HepG2 (cell line): Measurements from ENCODE around the gene MIGA2. TPM values are rescaled to one million over a fixed set of nuclear protein-coding genes. Genes with fewer than 3 reads are reported as not detected.

Source experiments
- ATAC-seq: fragments of 200-7000 bp; cut with Tn5 transposase; 3 replicates; pipeline ENCODE4 v1.9.1; 2020; ENCODE audit warnings: mild to moderate bottlenecking, moderate library complexity
- BruUV-seq: library from RNA; stranded (reverse); fragments of 400-500 nt; replicated peaks from 2 replicates; lab custom pipeline; 2021; lab: Mats Ljungman, UMichigan
- CTCF ChIA-PET: fragments of 300-600 bp; formaldehyde crosslinking; extraction: SDS; loops from one replicate; lab custom pipeline; 2021; ENCODE audit warnings: low total read pairs, inconsistent platforms, low intra/inter-chr PET ratio; lab: Yijun Ruan, JAX
- POLR2A ChIA-PET: fragments of 350-600 bp; sonication (Branson Sonifier 250); formaldehyde crosslinking; loops from one replicate; lab custom pipeline; 2020; ENCODE audit warnings: antibody characterized with exemption, inconsistent platforms; lab: Yijun Ruan, JAX
- DNase-seq: peaks from one replicate; pipeline ENCODE4 v3.0.0-alpha.2; 2015; ENCODE audit warnings: low spot score
- FAIRE-seq: peaks from 3 replicates; lab custom pipeline; 2011; peaks lifted over from hg19 to GRCh38; lab: Jason Lieb, UNC
- H2AFZ ChIP-seq: one replicate; pipeline ENCODE4 v1.6.1; 2011; ENCODE audit warnings: low read length, inconsistent platforms
- H3K27ac ChIP-seq: fragments of 300-600 bp; 3 replicates; pipeline ENCODE4 v1.8.0; 2011; ENCODE audit warnings: mixed run types, mild to moderate bottlenecking, mixed read lengths, low read length, inconsistent platforms; ENCODE audit not compliant: insufficient read depth; ENCODE audit errors: extremely low read length
- H3K27me3 ChIP-seq, 2 experiments: fragments of 200-600 bp in 1 of 2; 2 replicates in 1 of 2; 3 replicates in 1 of 2; pipeline versions ENCODE4 v1.6.0 to v1.8.0; 2011; ENCODE audit warnings: low read length in 2 of 2, mild to moderate bottlenecking in 2 of 2, moderate library complexity in 2 of 2, inconsistent platforms in 1 of 2; ENCODE audit not compliant: insufficient read depth in 2 of 2, control insufficient read depth in 1 of 2
- H3K36me3 ChIP-seq, 2 experiments: fragments of 200-600 bp in 1 of 2; replicated peaks in 1 of 2; 2 replicates in 1 of 2; 3 replicates in 1 of 2; pipeline versions ENCODE4 v1.5.1 to v1.8.0; 2011; ENCODE audit warnings: low read length in 2 of 2, inconsistent platforms in 1 of 2; ENCODE audit not compliant: insufficient read depth in 2 of 2, control insufficient read depth in 1 of 2
- H3K4me1 ChIP-seq: 2 replicates; pipeline ENCODE4 v1.5.1; 2012; ENCODE audit warnings: low read length, inconsistent platforms; ENCODE audit not compliant: insufficient read depth
- H3K4me2 ChIP-seq: 2 replicates; pipeline ENCODE4 v1.6.0; 2011; ENCODE audit warnings: low read depth, low read length, inconsistent platforms
- H3K4me3 ChIP-seq, 3 experiments: fragments of 200-600 bp in 1 of 3; sonication (generic), shearing (Covaris generic) in 1 of 3; replicated peaks in 1 of 3; 2 replicates each; pipeline ENCODE4 v1.5.1; 2011 to 2016; ENCODE audit warnings: low read length in 3 of 3, inconsistent platforms in 2 of 3, low read depth in 2 of 3, mild to moderate bottlenecking in 2 of 3, control low read depth in 1 of 3, mixed read lengths in 1 of 3; ENCODE audit not compliant: insufficient read depth in 1 of 3
- H3K79me2 ChIP-seq: one replicate; pipeline ENCODE4 v1.6.1; 2011; ENCODE audit warnings: low read length, inconsistent platforms; ENCODE audit not compliant: insufficient read depth
- H3K9ac ChIP-seq: 2 replicates; pipeline ENCODE4 v1.6.0; 2011; ENCODE audit warnings: mild to moderate bottlenecking, low read depth, low read length, inconsistent platforms; ENCODE audit not compliant: insufficient read depth
- H3K9me3 ChIP-seq: 2 replicates; pipeline ENCODE4 v1.5.1; 2012; ENCODE audit warnings: mild to moderate bottlenecking, low read length
- H4K20me1 ChIP-seq: 2 replicates; pipeline ENCODE4 v1.6.0; 2011; ENCODE audit warnings: inconsistent platforms, mild to moderate bottlenecking, low read length, moderate library complexity; ENCODE audit not compliant: insufficient read depth
- GRHL1 ChIP-seq: sonication (generic); formaldehyde crosslinking; conservative IDR thresholded peaks from 2 replicates; pipeline ENCODE4 v1.8.0; 2022; ENCODE audit warnings: missing genetic modification reagents
- NBN ChIP-seq: fragments of 450-650 bp; conservative IDR thresholded peaks from 2 replicates; pipeline ENCODE4 v1.6.1; 2017
- PCBP1 ChIP-seq: fragments of 200-400 bp; formaldehyde crosslinking; IDR thresholded peaks from 2 replicates; pipeline ENCODE4 v1.6.1; 2017; ENCODE audit warnings: mild to moderate bottlenecking, low read depth, low read length, borderline replicate concordance
- RARA ChIP-seq: IDR thresholded peaks from 2 replicates; pipeline ENCODE4 v1.6.1; 2016; ENCODE audit warnings: missing genetic modification reagents, missing compliant biosample characterization
- RBM22 ChIP-seq: fragments of 200-400 bp; formaldehyde crosslinking; optimal IDR thresholded peaks from 2 replicates; pipeline ENCODE3; 2017; ENCODE audit warnings: mild to moderate bottlenecking, low read length, moderate library complexity
- ZKSCAN1 ChIP-seq: fragments of 150-350 bp; IDR thresholded peaks from 2 replicates; pipeline ENCODE4 v1.6.1; 2014; ENCODE audit warnings: low read length
- WGBS: methylation state at CpG from one replicate; pipeline ENCODE4 v1.1.6; 2017; ENCODE audit warnings: low lambda C conversion rate; 5-methylcytosine and 5-hydroxymethylcytosine counted together
- in situ Hi-C: cut with HindIII; loops from 2 replicates; pipeline ENCODE4 v1.10.0; 2017; ENCODE audit warnings: low pct_unique_long_range_greater_than_20kb; ENCODE audit not compliant: extremely low pct_ligation_motif_present
- intact Hi-C: fragments of 100-400 bp; cut with micrococcal nuclease; formaldehyde crosslinking; loops from one replicate; pipeline ENCODE4 v1.10.0; 2022; ENCODE audit not compliant: unreplicated experiment
- polyA plus RNA-seq, 8 experiments: library from polyadenylated mRNA; depleted of rRNA in 3 of 8; stranded (reverse) in 7 of 8; unstranded in 1 of 8; fragments of >200 nt; fragmentation: Illumina TruSeq in 4 of 8; extraction: Trizol in 4 of 8; gene quantifications; 2 replicates each; pipeline versions ENCODE4 v1.2.1 to v1.2.3, GENCODE V29; 2011 to 2016; ENCODE audit warnings: low read depth in 4 of 8, missing spikeins in 1 of 8, mixed read lengths in 1 of 8; ENCODE audit not compliant: insufficient read depth in 1 of 8
- total RNA-seq, 5 experiments: library from RNA; depleted of rRNA; stranded (reverse); fragments of >200 nt; fragmentation: Illumina TruSeq; extraction: Trizol; gene quantifications; 2 replicates each; pipeline ENCODE4 v1.2.3, GENCODE V29; 2016; ENCODE audit warnings: low read depth in 1 of 5

Gene MIGA2
- total and polyA plus RNA-seq, 2 of the 13 experiments (the other 11 are each of a cell fraction or from before 2014, with no cell fraction given) = 10.8 to 17.1 TPM

DNA sequence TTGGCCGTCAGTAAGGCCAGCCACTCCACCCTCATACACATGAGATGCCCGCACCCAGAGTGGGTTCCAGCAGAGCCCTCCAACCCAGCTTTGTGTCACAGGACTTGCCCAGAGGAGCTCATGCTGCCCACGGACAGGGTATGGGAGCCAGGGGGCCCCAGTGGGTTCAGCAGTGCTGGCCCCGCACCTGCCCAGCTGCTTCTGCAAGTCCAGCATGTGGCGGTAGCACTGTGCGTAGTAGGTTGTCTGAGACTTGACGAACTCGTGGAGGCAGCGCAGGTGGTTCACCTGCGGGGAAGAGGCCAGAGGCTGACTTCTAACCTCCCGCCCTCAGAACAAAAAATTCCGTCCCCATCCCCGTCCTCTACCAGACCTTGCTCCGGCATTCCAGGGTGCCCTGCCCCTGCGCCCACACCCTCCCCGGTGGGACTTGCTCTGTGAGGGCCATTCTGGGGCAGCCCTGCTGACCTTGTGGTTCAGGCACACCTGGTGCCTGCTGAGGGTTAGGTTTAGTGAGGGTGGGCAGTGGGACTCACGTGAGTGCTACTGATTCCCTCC, 26.8 kb upstream of the MIGA2 start:
- 98% methylated on average over 9 of the region's 17 CpGs for WGBS
- ATAC-seq = no peak
- Histone ChIP-seq H4K20me1 (no peaks in the 10 kb centered on the region), H3K4me1 (no peaks in the 10 kb centered on the region)
- no peak for DNase-seq
- in situ Hi-C loops = no loop called here
- BruUV-seq = no TSS peak
- TF ChIP-seq RBM22 (peak; percentile 70), PCBP1 (no peak)
- TF ChIP-seq, all 625 proteins: peak for 1
- Histone ChIP-seq H3K27me3 (no peaks in the 10 kb centered on the region), H3K36me3 (peaks cover 26 to 52% of the 10 kb centered on the region in 2 experiments), H3K79me2 (no peaks in the 10 kb centered on the region), H2AFZ (no peak overlapping the region), H3K4me3 (no peak overlapping the region), H3K27ac (no peak overlapping the region), H3K9ac (no peak overlapping the region), H3K4me2 (no peak overlapping the region), H3K9me3 (no peaks in the 10 kb centered on the region)
- POLR2A ChIA-PET = no interaction called here
- no peak for FAIRE-seq
- CTCF ChIA-PET = no interaction called here
- intact Hi-C loops = loop anchor here (10.0 kb wide), 1 partner anchor 155 kb away; no protein-coding TSS in a partner anchor

- FAIRE-seq = no peak
- no peak for ATAC-seq
- Histone ChIP-seq H3K9me3 (no peaks in the 10 kb centered on the region), H3K79me2 (no peaks in the 10 kb centered on the region), H3K27ac (no peak overlapping the region), H3K4me1 (no peaks in the 10 kb centered on the region), H3K4me2 (no peak overlapping the region), H2AFZ (no peak overlapping the region), H3K27me3 (no peaks in the 10 kb centered on the region), H3K9ac (no peak overlapping the region), H4K20me1 (no peaks in the 10 kb centered on the region), H3K36me3 (peaks cover 20 to 45% of the 10 kb centered on the region in 2 experiments), H3K4me3 (no peak overlapping the region)
- in situ Hi-C loops = no loop called here
- no peak for TF ChIP-seq NBN
- TF ChIP-seq RARA (CRISPR knock-in tag) = no peak
- no peak for TF ChIP-seq GRHL1 (CRISPR knock-in tag)
- peak; percentile 56; the same call in 1 of the 2 replicates for TF ChIP-seq ZKSCAN1
- CTCF ChIA-PET = no interaction called here
- DNase-seq = no peak
- POLR2A ChIA-PET = no interaction called here
- intact Hi-C loops = no loop called here
- 96% methylated on average over 5 of the region's 8 CpGs for WGBS
- BruUV-seq = no TSS peak
Measured at GRCh38 chr9:129010267-129010975, 26.0 kb upstream of the MIGA2 start.
